Subcutaneous adipose tissue (tissue), 4 donors: ENCODE data around the gene GADD45B. TPM values are rescaled to one million over a fixed set of nuclear protein-coding genes. Genes with fewer than 3 reads are reported as not detected.

Experiments
- total RNA-seq, 4 donors: library from RNA; depleted of rRNA; stranded (reverse); fragments of >200 nt; gene quantifications; one replicate each; pipeline ENCODE4 v1.1.0, GENCODE V29; 2016
- TF ChIP-seq, protein P1 (sequence below): fragments of 450-650 bp; IDR thresholded peaks from one replicate; pipeline ENCODE4 v1.5.1; 2016; ENCODE audit warnings: low read depth, mild to moderate bottlenecking, control low read depth, antibody characterized with exemption, moderate library complexity

The GADD45B gene
- total RNA-seq, 4 donors from 2014 or later: 119 to 260 (median 212) TPM

DNA sequence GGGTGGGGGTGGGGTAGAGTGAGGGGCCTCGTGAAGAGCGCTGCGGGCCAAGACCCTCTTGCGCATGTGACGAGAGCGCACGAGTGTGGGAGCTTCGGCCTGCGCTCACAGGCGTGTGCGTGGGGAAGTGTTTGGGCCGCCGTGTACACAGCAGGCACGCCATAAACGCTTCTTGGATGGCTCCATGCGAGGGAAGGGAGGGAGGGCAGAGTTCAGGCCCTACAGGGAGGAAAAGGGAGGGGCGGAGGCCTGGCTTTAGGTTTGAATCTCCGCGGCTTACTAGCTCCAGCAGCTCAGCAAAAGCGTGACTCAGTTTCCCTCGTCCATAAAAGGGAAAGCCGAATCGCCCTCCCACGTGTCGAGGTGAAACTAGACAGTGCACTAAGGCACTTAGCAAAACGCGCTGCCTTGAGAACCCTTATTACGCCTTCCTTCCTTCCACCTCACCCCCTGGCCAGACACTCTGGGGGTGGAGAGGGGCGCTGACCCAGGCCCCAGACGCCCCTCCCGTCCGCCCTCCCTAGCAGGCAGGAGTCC lies 12.5 kb downstream of the GADD45B start:
- TF ChIP-seq, protein P1, sequence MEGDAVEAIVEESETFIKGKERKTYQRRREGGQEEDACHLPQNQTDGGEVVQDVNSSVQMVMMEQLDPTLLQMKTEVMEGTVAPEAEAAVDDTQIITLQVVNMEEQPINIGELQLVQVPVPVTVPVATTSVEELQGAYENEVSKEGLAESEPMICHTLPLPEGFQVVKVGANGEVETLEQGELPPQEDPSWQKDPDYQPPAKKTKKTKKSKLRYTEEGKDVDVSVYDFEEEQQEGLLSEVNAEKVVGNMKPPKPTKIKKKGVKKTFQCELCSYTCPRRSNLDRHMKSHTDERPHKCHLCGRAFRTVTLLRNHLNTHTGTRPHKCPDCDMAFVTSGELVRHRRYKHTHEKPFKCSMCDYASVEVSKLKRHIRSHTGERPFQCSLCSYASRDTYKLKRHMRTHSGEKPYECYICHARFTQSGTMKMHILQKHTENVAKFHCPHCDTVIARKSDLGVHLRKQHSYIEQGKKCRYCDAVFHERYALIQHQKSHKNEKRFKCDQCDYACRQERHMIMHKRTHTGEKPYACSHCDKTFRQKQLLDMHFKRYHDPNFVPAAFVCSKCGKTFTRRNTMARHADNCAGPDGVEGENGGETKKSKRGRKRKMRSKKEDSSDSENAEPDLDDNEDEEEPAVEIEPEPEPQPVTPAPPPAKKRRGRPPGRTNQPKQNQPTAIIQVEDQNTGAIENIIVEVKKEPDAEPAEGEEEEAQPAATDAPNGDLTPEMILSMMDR: no peak

DNA sequence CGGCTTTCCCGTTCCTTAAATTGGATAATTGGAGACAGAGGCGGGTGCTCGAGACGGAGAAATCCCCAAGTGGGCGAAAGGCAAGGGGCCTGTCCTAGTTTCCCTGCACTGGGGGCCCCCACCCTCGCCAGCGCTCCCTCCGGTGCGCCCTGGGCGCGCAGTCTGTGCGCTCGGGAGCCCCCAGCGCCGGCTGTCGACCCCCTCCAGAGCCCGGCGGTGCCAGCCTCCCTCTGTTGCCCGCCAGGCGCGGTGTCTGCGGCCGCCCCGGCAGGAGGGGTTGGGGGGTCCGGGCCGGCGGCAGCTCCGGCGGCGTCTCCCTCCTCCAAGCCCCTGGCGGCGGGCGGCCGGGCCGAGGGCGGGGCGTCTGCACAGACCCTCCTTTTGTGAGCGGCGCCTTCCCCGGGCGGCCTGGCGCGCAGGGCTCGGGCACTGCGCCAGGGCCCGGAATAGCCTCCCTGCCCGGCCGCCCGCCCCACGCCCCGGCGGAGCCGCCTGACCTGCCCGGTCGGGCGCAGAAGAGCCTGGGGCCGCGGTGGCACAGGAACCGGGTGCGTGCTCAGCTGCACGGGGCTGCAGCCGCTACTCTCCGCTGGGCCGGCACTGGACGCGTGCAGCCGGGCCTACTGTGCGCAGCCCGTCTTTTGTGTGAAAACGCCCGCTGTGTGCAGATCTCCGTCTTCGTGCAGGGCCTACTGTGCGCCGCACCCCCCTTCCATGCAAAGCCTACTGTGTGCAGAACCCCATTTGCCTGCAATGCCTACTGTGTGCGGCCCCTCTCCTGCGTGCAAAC lies 13.2 kb downstream of the GADD45B start:
- TF ChIP-seq, protein P1: no peak

DNA sequence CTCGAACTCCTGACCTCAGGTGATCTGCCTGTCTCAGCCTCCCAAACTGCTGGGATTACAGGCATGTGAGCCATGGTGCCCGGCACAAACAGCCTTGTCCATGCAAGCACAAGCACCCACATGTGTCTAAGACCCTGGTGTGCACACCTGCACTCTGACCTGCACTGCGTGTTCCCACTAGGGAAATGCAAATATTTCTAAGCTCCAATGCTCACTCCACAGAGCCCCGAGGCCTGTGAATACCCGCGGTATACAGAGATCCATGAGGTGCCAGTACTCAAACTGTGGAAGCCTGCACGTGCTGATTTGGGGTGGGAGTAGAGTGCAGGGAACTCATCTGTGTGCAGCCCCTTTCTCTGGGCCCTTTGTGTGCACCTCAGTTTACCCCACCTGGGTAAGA lies 14.7 kb downstream of the GADD45B start:
- TF ChIP-seq, protein P1: no peak

DNA sequence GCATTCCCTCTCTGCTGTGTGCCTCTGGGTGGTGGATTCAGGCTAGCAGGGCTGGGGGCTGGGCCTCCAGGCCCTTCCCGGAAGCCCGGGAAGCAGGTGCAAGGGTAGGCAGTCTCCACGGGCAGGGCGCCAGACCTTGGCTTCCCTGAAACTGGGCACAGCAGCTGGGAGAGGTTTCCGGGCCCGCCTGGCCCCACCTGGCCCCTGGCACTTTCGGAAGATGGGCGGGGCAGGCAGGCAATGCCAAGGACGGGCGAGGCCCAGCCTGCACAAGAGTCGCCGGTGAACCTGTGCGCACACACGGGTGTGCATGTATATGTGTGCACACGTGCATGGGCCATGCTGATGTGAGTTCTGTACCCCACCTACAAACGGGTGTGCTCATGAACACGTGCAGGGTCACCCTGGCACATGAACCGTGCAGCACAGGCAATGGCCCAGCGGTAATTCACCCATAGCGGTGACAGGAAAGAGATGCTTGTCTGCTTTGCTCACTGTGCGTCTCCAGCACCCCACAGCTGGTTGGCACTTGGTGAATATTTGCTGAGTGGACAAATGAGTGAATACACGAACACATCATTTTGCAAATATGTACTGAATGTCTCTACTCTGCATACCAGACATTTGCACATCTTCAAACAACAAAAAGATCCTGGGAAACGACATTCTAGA lies 15.3 kb downstream of the GADD45B start:
- TF ChIP-seq, protein P1: no peak

DNA sequence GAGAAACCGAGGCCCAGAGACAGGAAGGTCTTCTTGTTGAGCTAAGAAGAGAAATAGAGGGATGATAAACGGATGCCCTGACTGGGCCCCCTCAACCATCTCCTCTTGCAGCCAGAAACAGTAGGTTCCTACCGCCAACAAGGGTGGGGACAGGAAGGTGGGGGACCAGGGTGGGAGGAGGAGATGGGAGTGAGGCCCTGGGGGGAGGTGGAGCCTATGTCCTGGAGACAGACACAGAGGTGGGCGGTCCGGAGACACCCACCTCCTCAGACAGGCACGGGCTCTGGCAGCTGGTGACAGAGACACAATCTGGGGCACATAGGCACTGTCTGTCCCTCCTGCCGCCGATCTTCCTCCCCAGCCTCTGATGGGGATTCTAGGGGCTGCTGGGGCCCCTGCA lies 16.9 kb downstream of the GADD45B start:
- TF ChIP-seq, protein P1: no peak

DNA sequence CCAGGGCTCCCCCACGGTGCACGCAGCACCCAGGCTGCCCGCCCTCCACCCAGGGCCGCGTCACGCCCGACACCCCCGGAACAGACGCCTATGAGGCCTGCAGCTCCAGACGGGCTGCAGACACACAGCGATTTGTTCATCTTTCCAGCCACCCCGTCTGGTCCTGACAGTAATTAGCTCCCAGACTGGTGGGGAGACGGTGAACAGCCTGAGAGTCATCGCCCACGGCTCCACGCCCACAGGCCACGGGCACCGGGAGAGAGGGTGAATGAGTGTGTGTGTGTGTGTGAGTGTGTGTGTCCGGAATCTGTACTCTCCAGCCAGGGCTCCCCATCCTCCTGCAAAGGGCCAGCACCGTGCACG lies 18.1 kb downstream of the GADD45B start:
- TF ChIP-seq, protein P1: no peak

DNA sequence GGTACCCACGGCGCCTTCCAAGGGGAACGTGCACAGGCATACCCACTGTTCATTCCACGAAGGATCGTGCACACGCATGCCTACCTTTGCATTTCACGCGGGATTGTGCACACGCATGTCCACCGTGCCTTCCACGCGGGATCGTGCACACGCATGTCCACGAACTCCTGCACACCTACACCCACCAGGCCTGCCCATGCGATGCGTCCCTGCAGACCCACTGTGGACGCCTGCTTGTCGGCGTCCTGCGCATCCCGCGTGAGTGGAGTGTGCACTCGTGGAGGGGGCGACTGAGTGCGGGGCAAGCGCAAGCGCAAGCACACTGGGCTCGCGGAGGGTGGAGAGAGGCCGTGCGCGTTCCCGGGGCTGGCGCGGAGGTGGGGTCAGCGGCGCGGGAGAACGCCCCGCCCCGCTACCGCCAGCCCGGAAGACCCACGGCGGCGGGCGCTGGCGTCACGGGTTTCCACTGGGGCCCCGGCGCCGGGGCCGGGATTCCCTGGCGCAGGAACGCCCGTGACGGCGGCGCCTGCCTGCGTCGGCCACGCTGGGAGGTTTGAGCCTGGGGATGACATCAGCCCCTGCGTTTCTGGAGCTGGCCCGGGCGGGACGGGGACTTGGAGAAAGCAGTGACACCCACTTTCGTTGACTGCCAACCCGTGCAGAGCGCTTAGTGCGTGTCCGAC lies 18.7 kb downstream of the GADD45B start:
- TF ChIP-seq, protein P1: no peak
